HFFc6 (cell line): ENCODE data around the gene NIFK. TPM values are rescaled to one million over a fixed set of nuclear protein-coding genes. Genes with fewer than 3 reads are reported as not detected.
"Not testable (repeated sequence)": the region's sequence is repeated elsewhere in the genome, so short reads cannot be mapped to it uniquely, and the experiment has no call there.

Experiments
- DNase-seq: peaks from one replicate; pipeline ENCODE4 v3.0.0-alpha.2; 2018
- H3K27ac Mint-ChIP-seq: 2 replicates; pipeline ENCODE4 v1.8.0; 2020; ENCODE audit warnings: mild to moderate bottlenecking, mixed read lengths
- H3K27me3 Mint-ChIP-seq: 2 replicates; pipeline ENCODE4 v1.8.0; 2021; ENCODE audit warnings: mild to moderate bottlenecking, moderate library complexity, mixed read lengths; ENCODE audit not compliant: insufficient read depth
- H3K36me3 Mint-ChIP-seq: 2 replicates; pipeline ENCODE4 v1.8.0; 2021; ENCODE audit warnings: low read depth, mixed read lengths
- H3K4me1 Mint-ChIP-seq: 2 replicates; pipeline ENCODE4 v1.8.0; 2020; ENCODE audit warnings: low read depth, mixed read lengths
- H3K4me3 Mint-ChIP-seq: 2 replicates; pipeline ENCODE4 v1.8.0; 2020; ENCODE audit warnings: mild to moderate bottlenecking, moderate library complexity, mixed read lengths
- H3K9me3 Mint-ChIP-seq: 2 replicates; pipeline ENCODE4 v1.8.0; 2020; ENCODE audit warnings: mild to moderate bottlenecking, mixed read lengths
- total RNA-seq, 6 experiments: library from RNA; stranded (reverse); fragmentation: NEBNext Ultra II Directional; extraction: Animal tissue kit (Norgen Biotek cat#: 25700); gene quantifications; 2 replicates in 1 of 6; 3 replicates in 5 of 6; pipeline ENCODE4 v1.2.3, GENCODE V29; 2021
- TF ChIP-seq, protein P1 (sequence below): fragments of 200-600 bp; sonication (generic); IDR thresholded peaks from 2 replicates; pipeline ENCODE4 v1.5.0; 2021; ENCODE audit warnings: antibody characterized with exemption, mild to moderate bottlenecking

The NIFK gene
- total RNA-seq, 6 experiments from 2014 or later, result 67.2 to 82.4 (median 73.3) TPM

DNA sequence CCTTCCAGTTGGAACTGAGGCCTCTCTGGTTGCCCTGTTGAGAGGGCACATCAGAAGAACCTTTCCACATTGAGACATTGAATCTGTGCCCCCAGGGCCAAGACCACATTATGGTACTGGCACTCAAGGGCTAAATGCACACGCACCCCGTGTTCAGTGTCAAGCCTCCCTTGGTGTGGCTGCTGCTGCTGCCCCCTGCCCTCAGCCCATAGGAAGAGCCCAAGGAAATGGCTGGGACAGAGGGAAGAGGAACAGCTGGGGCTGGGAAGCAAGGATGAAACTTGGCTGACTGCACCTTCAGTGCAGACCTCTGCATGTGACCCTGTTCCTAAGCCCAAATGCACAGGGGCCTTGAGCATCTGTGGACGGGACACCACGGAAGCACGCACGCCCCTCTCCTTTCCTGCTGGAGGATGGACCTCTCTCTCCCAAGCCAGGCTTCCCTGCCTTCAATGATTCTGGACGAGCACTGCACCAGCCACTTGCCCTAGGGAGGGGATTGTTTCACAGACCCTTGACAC lies 40.2 kb downstream of the NIFK start:
- no peaks in the 10 kb centered on the region for H3K36me3 Mint-ChIP-seq
- no peak overlapping the region for H3K4me3 Mint-ChIP-seq
- H3K4me1 Mint-ChIP-seq, result peaks cover 38% of the 10 kb centered on the region
- no peaks in the 10 kb centered on the region; the same call in none of the 2 replicates for H3K27me3 Mint-ChIP-seq
- H3K9me3 Mint-ChIP-seq, result no peaks in the 10 kb centered on the region
- no peak overlapping the region for H3K27ac Mint-ChIP-seq
- no peak for DNase-seq
- TF ChIP-seq, protein P1, sequence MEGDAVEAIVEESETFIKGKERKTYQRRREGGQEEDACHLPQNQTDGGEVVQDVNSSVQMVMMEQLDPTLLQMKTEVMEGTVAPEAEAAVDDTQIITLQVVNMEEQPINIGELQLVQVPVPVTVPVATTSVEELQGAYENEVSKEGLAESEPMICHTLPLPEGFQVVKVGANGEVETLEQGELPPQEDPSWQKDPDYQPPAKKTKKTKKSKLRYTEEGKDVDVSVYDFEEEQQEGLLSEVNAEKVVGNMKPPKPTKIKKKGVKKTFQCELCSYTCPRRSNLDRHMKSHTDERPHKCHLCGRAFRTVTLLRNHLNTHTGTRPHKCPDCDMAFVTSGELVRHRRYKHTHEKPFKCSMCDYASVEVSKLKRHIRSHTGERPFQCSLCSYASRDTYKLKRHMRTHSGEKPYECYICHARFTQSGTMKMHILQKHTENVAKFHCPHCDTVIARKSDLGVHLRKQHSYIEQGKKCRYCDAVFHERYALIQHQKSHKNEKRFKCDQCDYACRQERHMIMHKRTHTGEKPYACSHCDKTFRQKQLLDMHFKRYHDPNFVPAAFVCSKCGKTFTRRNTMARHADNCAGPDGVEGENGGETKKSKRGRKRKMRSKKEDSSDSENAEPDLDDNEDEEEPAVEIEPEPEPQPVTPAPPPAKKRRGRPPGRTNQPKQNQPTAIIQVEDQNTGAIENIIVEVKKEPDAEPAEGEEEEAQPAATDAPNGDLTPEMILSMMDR, result no peak

DNA sequence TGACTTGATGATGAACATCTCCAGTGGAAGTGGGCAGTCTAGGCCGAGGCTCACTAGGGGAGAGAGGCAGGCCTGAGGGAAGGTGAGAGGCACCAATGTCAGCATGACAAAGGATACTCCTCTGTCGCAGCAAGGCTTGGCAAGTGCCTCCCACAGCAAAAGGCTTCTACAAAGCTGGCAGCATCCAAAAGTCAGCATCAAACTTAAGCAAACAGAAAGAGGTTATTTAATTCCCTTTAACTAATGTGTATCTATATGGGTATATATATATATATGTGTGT lies 41.6 kb downstream of the NIFK start:
- TF ChIP-seq, protein P1, result no peak
- Mint-ChIP-seq H3K27me3 (peaks cover 6% of the 10 kb centered on the region), H3K27ac (no peak overlapping the region), H3K9me3 (no peaks in the 10 kb centered on the region), H3K4me3 (no peak overlapping the region), H3K36me3 (no peaks in the 10 kb centered on the region), H3K4me1 (peaks cover 33% of the 10 kb centered on the region)
- no peak for DNase-seq

DNA sequence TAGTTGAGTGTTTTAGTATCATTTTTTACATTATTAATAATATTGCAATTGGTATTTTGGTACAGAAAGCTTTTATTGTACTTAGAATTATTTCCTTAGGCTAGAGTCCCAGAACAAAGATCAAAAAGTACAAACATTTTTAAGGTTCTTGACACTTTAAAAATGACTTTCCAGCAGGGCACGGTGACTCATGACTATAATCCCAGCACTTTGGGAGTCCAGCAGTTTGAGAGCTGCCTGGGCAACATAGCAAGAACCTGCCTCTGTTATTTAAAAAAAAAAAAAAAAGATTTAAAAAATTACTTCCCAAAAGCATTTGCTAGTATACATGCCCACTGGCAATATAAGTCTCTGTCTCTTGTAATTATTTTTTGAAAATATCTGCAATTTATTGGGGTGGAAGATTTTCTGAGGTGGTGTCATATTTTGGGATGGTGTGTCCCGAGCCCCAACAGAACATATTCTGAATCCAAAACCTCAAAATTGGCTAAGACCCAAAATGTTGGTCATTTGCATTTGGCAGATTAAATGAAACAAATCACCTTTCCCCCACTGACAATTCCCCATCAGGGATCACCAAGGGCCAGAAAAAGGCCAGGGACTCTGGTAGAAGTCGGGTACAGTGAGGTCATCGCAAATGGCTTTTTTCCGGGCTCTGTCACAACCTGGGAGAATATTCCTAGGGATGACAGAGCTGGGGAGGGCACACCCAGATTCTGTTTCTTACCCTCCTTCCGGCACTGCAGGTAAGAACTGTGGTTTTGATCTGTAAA lies 42.1 kb downstream of the NIFK start:
- H3K4me1 Mint-ChIP-seq, result peaks cover 30% of the 10 kb centered on the region
- no peaks in the 10 kb centered on the region for H3K9me3 Mint-ChIP-seq
- TF ChIP-seq, protein P1, result no peak
- peaks cover 10% of the 10 kb centered on the region for H3K27me3 Mint-ChIP-seq
- H3K36me3 Mint-ChIP-seq, result no peaks in the 10 kb centered on the region
- DNase-seq, result peak; percentile 57
- H3K27ac Mint-ChIP-seq, result no peak overlapping the region
- no peak overlapping the region for H3K4me3 Mint-ChIP-seq

DNA sequence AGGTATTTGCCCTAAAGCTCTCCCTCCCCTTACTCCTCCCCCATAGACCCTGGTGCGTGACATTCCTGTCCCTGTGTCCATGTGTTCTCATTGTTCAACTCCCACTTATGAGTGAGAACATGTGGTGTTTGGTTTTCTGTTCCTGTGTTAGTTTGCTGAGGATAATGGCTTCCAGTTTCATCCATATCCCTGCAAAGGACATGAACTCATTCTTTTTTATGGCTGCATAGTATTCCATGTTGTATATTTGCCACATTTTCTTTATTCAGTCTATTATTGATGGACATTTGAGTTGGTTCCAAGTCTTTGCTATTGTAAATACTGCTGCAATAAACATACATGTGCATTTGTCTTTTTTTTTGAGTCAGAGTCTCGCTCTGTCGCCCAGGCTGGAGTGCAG lies 46.1 kb downstream of the NIFK start:
- DNase-seq, H3K4me3 Mint-ChIP-seq: not testable (repeated sequence)

DNA sequence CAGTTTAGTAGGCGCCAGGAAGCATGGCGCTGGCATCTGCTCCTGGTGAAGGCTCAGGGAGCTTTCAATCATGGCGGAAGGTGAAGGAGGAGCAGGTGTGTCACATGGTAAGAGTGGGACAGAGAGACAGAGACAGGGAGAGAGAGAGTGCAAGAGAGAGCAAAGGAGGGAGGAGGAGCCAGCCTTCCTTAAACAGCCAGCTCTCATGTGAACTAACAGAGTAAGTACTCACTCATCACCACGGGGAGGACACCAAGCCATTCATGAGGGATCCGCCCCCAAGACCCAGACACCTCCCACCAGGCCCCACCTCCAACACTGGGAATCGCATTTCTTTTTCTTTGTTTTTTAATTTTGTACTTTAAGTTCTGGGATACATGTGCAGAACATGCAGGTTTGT lies 46.6 kb downstream of the NIFK start:
- peak overlapping the region; percentile 71 for H3K27ac Mint-ChIP-seq
- peaks cover 12% of the 10 kb centered on the region for H3K4me1 Mint-ChIP-seq
- no peaks in the 10 kb centered on the region for H3K9me3 Mint-ChIP-seq
- H3K4me3 Mint-ChIP-seq, result no peak overlapping the region
- no peak for DNase-seq
- no peaks in the 10 kb centered on the region for H3K36me3 Mint-ChIP-seq
- TF ChIP-seq, protein P1, result no peak
- H3K27me3 Mint-ChIP-seq, result peaks cover 12% of the 10 kb centered on the region

More for the DNA sequence above, 46.1 kb downstream of the NIFK start:
- H3K36me3 Mint-ChIP-seq, H3K9me3 Mint-ChIP-seq, H3K27ac Mint-ChIP-seq: not testable (repeated sequence)
- H3K4me1 Mint-ChIP-seq, result peaks cover 13% of the 10 kb centered on the region
- peaks cover 12% of the 10 kb centered on the region for H3K27me3 Mint-ChIP-seq

DNA sequence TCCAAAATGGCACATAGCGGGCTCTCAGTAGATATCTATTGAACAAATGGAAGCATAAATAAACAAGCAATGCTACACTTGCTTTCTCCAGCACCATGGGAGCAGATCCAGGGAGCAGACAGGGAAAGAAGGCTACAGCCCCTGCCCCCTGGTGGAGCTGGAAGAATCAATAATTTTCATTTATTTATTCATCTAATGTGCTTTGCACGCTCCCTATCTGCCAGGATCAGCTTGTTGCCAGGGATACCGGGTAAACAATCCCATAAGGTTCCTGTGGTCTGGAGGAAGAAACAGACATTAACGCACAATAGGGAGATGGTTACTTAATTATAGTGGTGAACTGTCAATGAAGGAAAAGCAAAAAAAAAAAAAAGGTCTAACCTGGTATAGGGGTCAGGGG lies 47.3 kb downstream of the NIFK start:
- TF ChIP-seq, protein P1, result peak; percentile 75
- H3K27ac Mint-ChIP-seq, result peak overlapping the region; percentile 71
- peaks cover 7% of the 10 kb centered on the region for H3K9me3 Mint-ChIP-seq

More for the DNA sequence above, 47.3 kb downstream of the NIFK start:
- peak; percentile 72 for DNase-seq
- Mint-ChIP-seq H3K4me1 (peaks cover 7% of the 10 kb centered on the region), H3K4me3 (no peak overlapping the region), H3K27me3 (peaks cover 12% of the 10 kb centered on the region), H3K36me3 (peaks cover 1% of the 10 kb centered on the region; the same call in 1 of the 2 replicates)
